HCT116 (cell line): Measurements from ENCODE around the gene HAPLN2. TPM values are rescaled to one million over a fixed set of nuclear protein-coding genes. Genes with fewer than 3 reads are reported as not detected.
"Not testable (repeated sequence)": the region's sequence is repeated elsewhere in the genome, so short reads cannot be mapped to it uniquely, and the experiment has no call there.

Experiments
- ATAC-seq: fragments of 200-7000 bp; cut with Tn5 transposase; 2 replicates; pipeline ENCODE4 v1.9.1; 2020; ENCODE audit warnings: mild to moderate bottlenecking, moderate library complexity
- BruUV-seq: library from RNA; stranded (reverse); fragments of 400-500 nt; replicated peaks from 2 replicates; lab custom pipeline; 2021; lab: Mats Ljungman, UMichigan
- CTCF ChIA-PET: fragments of 300-600 bp; sonication (Branson Sonifier 250); formaldehyde crosslinking; loops from one replicate; lab custom pipeline; 2021; ENCODE audit warnings: antibody characterized with exemption; lab: Charles Lee
- POLR2A ChIA-PET: fragments of 300-600, 350-600 bp; sonication (Branson Sonifier 250); formaldehyde crosslinking; loops from one replicate; lab custom pipeline; 2021; ENCODE audit warnings: antibody characterized with exemption; lab: Charles Lee
- RAD21 ChIA-PET, 2 experiments: fragments of 300-600 bp; sonication (Branson Sonifier 250); formaldehyde crosslinking; loops; one replicate each; lab custom pipeline; 2023; ENCODE audit warnings: low total read pairs in 2 of 2; ENCODE audit not compliant: uncharacterized antibody in 2 of 2, unreplicated experiment in 2 of 2, low non-redundant PET in 1 of 2; lab: Charles Lee
- DNase-seq: peaks from one replicate; pipeline ENCODE4 v3.0.0-alpha.2; 2010; ENCODE audit warnings: low read depth, low spot score
- H2AFZ ChIP-seq: fragments of 200-600 bp; shearing (Covaris generic), sonication (generic); 2 replicates; pipeline ENCODE4 v1.6.1; 2017; ENCODE audit warnings: low read depth, mixed run types, mixed read lengths, antibody characterized with exemption, low read length; ENCODE audit not compliant: poor library complexity, severe bottlenecking
- H3K27ac ChIP-seq: 2 replicates; pipeline ENCODE4 v1.5.1; 2012; ENCODE audit warnings: low read depth, low read length
- H3K27me3 ChIP-seq: fragments of 200-600 bp; sonication (generic); 2 replicates; pipeline ENCODE4 v1.6.1; 2016; ENCODE audit warnings: mixed run types, low read length, mixed read lengths; ENCODE audit not compliant: insufficient read depth
- H3K36me3 ChIP-seq, 2 experiments: fragments of 200-500 bp in 1 of 2; fragments of 200-600 bp in 1 of 2; sonication (Bioruptor generic) in 1 of 2; sonication (generic) in 1 of 2; 2 replicates each; pipeline versions ENCODE4 v1.5.1 to v1.6.1; 2014 to 2016; ENCODE audit warnings: low read length in 2 of 2, inconsistent platforms in 1 of 2, mixed read lengths in 1 of 2, mixed run types in 1 of 2; ENCODE audit not compliant: insufficient read depth in 2 of 2, control insufficient read depth in 1 of 2
- H3K4me1 ChIP-seq, 2 experiments: fragments of 200-600 bp in 1 of 2; sonication (generic) in 1 of 2; 2 replicates each; pipeline versions ENCODE4 v1.5.1 to v1.6.1; 2012 to 2017; ENCODE audit warnings: low read length in 2 of 2, inconsistent platforms in 1 of 2, mild to moderate bottlenecking in 1 of 2, mixed read lengths in 1 of 2, mixed run types in 1 of 2, moderate library complexity in 1 of 2; ENCODE audit not compliant: insufficient read depth in 2 of 2, control insufficient read depth in 1 of 2
- H3K4me2 ChIP-seq: fragments of 200-600 bp; sonication (generic); 2 replicates; pipeline ENCODE4 v1.6.1; 2017; ENCODE audit warnings: mixed run types, low read length, mixed read lengths
- H3K4me3 ChIP-seq, 2 experiments: fragments of 200-600 bp in 1 of 2; sonication (generic) in 1 of 2; replicated peaks in 1 of 2; 2 replicates each; pipeline ENCODE4 v1.5.1; 2011 to 2016; ENCODE audit warnings: low read length in 2 of 2, control low read depth in 1 of 2, low read depth in 1 of 2, mild to moderate bottlenecking in 1 of 2, mixed read lengths in 1 of 2, mixed run types in 1 of 2
- H3K79me2 ChIP-seq: fragments of 200-600 bp; sonication (generic); 2 replicates; pipeline ENCODE4 v1.6.1; 2017; ENCODE audit warnings: mild to moderate bottlenecking, mixed run types, low read length, moderate library complexity, mixed read lengths; ENCODE audit not compliant: insufficient read depth
- H3K9ac ChIP-seq: fragments of 200-600 bp; sonication (generic); 2 replicates; pipeline ENCODE4 v1.6.1; 2016; ENCODE audit warnings: low read length, mixed read lengths
- H3K9me2 ChIP-seq: fragments of 200-600 bp; sonication (generic), shearing (Covaris generic); 2 replicates; pipeline ENCODE4 v1.6.1; 2017; ENCODE audit warnings: mixed run types, mild to moderate bottlenecking, moderate library complexity; ENCODE audit not compliant: insufficient read depth
- H3K9me3 ChIP-seq, 2 experiments: fragments of 200-500 bp in 1 of 2; fragments of 200-600 bp in 1 of 2; sonication (Bioruptor generic) in 1 of 2; sonication (generic) in 1 of 2; 2 replicates each; pipeline ENCODE4 v1.6.1; 2014 to 2017; ENCODE audit warnings: low read length in 2 of 2, mixed read lengths in 2 of 2, inconsistent platforms in 1 of 2, low read depth in 1 of 2, mild to moderate bottlenecking in 1 of 2, mixed run types in 1 of 2, moderate library complexity in 1 of 2; ENCODE audit not compliant: control insufficient read depth in 1 of 2, insufficient read depth in 1 of 2
- H4K20me1 ChIP-seq: fragments of 200-600 bp; sonication (generic), shearing (Covaris generic); 2 replicates; pipeline ENCODE4 v1.6.1; 2017; ENCODE audit warnings: mixed run types, mild to moderate bottlenecking, moderate library complexity; ENCODE audit not compliant: insufficient read depth
- CBX3 ChIP-seq: IDR thresholded peaks from 2 replicates; pipeline ENCODE4 v1.6.1; 2012; ENCODE audit warnings: low read depth
- EGR1 ChIP-seq: IDR thresholded peaks from 2 replicates; pipeline ENCODE4 v1.6.1; 2012; ENCODE audit warnings: low read depth
- FOSL1 ChIP-seq: IDR thresholded peaks from 2 replicates; pipeline ENCODE4 v1.6.1; 2012; ENCODE audit warnings: low read depth
- JUND ChIP-seq: IDR thresholded peaks from 2 replicates; pipeline ENCODE4 v1.6.1; 2012
- SRF ChIP-seq: IDR thresholded peaks from 2 replicates; pipeline ENCODE4 v1.6.1; 2012; ENCODE audit warnings: low read depth
- intact Hi-C: fragments of 100-400 bp; cut with micrococcal nuclease; formaldehyde crosslinking; loops from 2 replicates; pipeline ENCODE4 v1.10.0; 2022
- total RNA-seq: library from RNA; stranded (reverse); gene quantifications from one replicate; pipeline ENCODE4 v1.2.1, GENCODE V29; 2021; ENCODE audit not compliant: unreplicated experiment
- TF ChIP-seq, protein P1 (sequence below), 3 experiments: fragments of 200-600 bp in 1 of 3; sonication (generic) in 1 of 3; IDR thresholded peaks in 2 of 3; conservative IDR thresholded peaks in 1 of 3; 2 replicates each; pipeline ENCODE4 v1.5.1; 2012 to 2017; ENCODE audit warnings: low read depth in 2 of 3, low read length in 2 of 3, antibody characterized with exemption in 1 of 3, borderline replicate concordance in 1 of 3, control low read depth in 1 of 3, mild to moderate bottlenecking in 1 of 3, mixed read lengths in 1 of 3, mixed run types in 1 of 3, moderate library complexity in 1 of 3; ENCODE audit not compliant: insufficient read depth in 1 of 3

The HAPLN2 gene
- total RNA-seq, 1 experiment from 2014 or later: 0.54 TPM

DNA sequence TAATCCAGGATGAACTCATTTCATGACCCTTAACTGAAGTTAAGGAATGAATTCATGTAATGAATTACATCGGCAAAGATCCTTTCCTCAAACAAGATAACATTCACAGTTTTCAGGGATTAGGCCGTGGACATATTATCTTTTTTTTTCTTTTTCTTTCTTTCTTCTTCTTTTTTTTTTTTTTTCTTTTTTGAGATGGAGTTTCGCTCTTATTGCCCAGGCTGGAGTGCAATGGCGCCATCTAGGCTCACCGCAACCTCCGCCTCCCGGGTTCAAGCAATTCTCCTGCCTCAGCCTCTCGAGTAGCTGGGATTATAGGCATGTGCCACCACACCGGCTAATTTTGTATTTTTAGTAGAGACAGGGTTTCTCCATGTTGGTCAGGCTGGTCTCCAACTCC, 11.9 kb downstream of the HAPLN2 start:
- H4K20me1 ChIP-seq, ATAC-seq, H3K27ac ChIP-seq, intact Hi-C loops, POLR2A ChIA-PET, BruUV-seq, H3K27me3 ChIP-seq, H3K4me2 ChIP-seq, H3K4me1 ChIP-seq, H2AFZ ChIP-seq, H3K36me3 ChIP-seq, H3K79me2 ChIP-seq, H3K9me2 ChIP-seq, DNase-seq, H3K4me3 ChIP-seq, H3K9me3 ChIP-seq, H3K9ac ChIP-seq: not testable (repeated sequence)
- TF ChIP-seq, protein P1, sequence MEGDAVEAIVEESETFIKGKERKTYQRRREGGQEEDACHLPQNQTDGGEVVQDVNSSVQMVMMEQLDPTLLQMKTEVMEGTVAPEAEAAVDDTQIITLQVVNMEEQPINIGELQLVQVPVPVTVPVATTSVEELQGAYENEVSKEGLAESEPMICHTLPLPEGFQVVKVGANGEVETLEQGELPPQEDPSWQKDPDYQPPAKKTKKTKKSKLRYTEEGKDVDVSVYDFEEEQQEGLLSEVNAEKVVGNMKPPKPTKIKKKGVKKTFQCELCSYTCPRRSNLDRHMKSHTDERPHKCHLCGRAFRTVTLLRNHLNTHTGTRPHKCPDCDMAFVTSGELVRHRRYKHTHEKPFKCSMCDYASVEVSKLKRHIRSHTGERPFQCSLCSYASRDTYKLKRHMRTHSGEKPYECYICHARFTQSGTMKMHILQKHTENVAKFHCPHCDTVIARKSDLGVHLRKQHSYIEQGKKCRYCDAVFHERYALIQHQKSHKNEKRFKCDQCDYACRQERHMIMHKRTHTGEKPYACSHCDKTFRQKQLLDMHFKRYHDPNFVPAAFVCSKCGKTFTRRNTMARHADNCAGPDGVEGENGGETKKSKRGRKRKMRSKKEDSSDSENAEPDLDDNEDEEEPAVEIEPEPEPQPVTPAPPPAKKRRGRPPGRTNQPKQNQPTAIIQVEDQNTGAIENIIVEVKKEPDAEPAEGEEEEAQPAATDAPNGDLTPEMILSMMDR (IDR thresholded peaks at IDR 0.05 in 2 of 3, conservative IDR thresholded peaks at IDR 0.05 in 1 of 3; ENCODE audit: borderline replicate concordance in 1 of 3, insufficient read depth in 1 of 3, low read depth in 2 of 3, low read length in 2 of 3): 0 out of 6 replicates have a peak, but pooled peaks of 1 of the 3 experiments have one; percentile 7
- ChIA-PET RAD21 (interaction anchor here in 1 of 2 experiments (0.7 kb wide), 1 partner anchor 11 kb away, joined by 3 read pairs; no protein-coding TSS in a partner anchor), CTCF (interaction anchor here (0.6 to 5.5 kb wide), 7 partner anchors 8 to 191 kb away, joined by 3 to 33 read pairs (median 3); partner anchors contain the start of gene BCAN)

DNA sequence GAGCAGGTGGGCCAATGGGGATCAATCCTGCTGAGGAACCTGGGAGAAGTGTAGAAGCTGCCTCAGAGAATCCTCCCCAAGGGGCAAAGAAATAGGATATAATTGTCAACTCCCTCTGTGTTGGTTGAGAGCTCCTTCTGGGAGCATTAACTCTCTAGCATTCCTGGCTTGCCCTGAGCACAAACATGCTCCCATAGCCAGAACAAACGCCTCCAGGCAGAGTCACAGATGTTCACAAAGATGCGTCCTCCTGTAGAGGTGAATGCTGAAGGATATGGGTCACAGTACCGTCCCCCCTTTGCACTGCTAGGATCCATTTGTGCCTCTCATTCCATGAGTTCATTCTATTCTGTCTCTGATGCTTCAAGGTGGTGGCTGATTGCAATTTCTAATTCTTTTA, 13.1 kb downstream of the HAPLN2 start:
- H3K4me1 ChIP-seq: no peaks in the 10 kb centered on the region
- H3K9me3 ChIP-seq: no peaks in the 10 kb centered on the region
- H3K27ac ChIP-seq: no peak overlapping the region
- H3K27me3 ChIP-seq: no peaks in the 10 kb centered on the region
- no peaks in the 10 kb centered on the region for H3K79me2 ChIP-seq
- no peak overlapping the region for H3K4me2 ChIP-seq
- DNase-seq (no peak), ATAC-seq (no peak)
- RAD21 ChIA-PET: no interaction called here
- TF ChIP-seq SRF: no peak
- no peak for TF ChIP-seq JUND
- no peak for TF ChIP-seq FOSL1
- TF ChIP-seq EGR1: no peak
- TF ChIP-seq CBX3: no peak
- H2AFZ ChIP-seq: no peak overlapping the region
- POLR2A ChIA-PET: no interaction called here
- H3K36me3 ChIP-seq: no peaks in the 10 kb centered on the region
- CTCF ChIA-PET: interaction anchor here (1.2 kb wide), 1 partner anchor 260 kb away, joined by 3 read pairs; no protein-coding TSS in a partner anchor
- no peaks in the 10 kb centered on the region for H4K20me1 ChIP-seq
- no peaks in the 10 kb centered on the region for H3K9me2 ChIP-seq
- BruUV-seq: no TSS peak
- intact Hi-C loops: no loop called here
- no peak overlapping the region for H3K4me3 ChIP-seq
- H3K9ac ChIP-seq: no peak overlapping the region
